Skin epidermis (tissue), 12 donors: Measurements from ENCODE around the gene STK32A.

ENCODE experiments used
- H3K27ac ChIP-seq, 21 experiments: fragments of 200-600 bp; sonication (generic) in 11 of 21; one replicate each; pipeline ENCODE4 v1.5.0; 2020; ENCODE audit warnings: mild to moderate bottlenecking in 3 of 21, inconsistent platforms in 2 of 21, moderate library complexity in 2 of 21
- H3K4me3 ChIP-seq, 7 experiments: fragments of 200-600 bp; sonication (generic) in 2 of 7; one replicate each; pipeline ENCODE4 v1.5.0; 2020; ENCODE audit warnings: inconsistent platforms in 2 of 7, mild to moderate bottlenecking in 2 of 7, moderate library complexity in 1 of 7

The STK32A gene

GRCh38 chr5:147245381-147246165, 10.7 kb downstream of the STK32A start:
- H3K4me3 ChIP-seq, result no peak overlapping the region
- no peak overlapping the region for H3K27ac ChIP-seq

GRCh38 chr5:147248561-147248960, 13.7 kb downstream of the STK32A start:
- H3K27ac ChIP-seq, result no peak overlapping the region
- no peak overlapping the region for H3K4me3 ChIP-seq

DNA sequence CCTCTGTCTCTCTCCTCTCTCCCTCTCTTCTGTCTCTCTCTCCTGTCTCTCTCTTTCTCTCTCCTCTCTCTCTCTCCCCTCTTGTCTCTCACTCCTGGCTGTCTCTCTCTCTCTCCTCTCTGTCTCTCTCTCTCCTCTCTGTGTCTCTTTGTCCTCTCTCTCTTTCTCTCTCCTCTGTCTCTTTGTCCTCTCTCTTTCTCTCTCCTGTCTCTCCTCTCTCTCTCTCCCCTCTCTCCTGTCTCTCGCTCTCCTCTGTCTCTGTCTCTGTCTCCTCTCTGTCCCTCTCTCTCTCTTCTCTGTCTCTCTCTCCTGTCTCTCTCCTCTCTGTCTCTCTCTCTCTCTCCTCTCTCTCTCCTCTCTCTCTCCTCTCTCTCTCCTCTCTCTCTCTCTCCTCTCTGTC, 25.0 kb downstream of the STK32A start:
- Histone ChIP-seq H3K27ac (no peak overlapping the region), H3K4me3 (no peak overlapping the region)

DNA sequence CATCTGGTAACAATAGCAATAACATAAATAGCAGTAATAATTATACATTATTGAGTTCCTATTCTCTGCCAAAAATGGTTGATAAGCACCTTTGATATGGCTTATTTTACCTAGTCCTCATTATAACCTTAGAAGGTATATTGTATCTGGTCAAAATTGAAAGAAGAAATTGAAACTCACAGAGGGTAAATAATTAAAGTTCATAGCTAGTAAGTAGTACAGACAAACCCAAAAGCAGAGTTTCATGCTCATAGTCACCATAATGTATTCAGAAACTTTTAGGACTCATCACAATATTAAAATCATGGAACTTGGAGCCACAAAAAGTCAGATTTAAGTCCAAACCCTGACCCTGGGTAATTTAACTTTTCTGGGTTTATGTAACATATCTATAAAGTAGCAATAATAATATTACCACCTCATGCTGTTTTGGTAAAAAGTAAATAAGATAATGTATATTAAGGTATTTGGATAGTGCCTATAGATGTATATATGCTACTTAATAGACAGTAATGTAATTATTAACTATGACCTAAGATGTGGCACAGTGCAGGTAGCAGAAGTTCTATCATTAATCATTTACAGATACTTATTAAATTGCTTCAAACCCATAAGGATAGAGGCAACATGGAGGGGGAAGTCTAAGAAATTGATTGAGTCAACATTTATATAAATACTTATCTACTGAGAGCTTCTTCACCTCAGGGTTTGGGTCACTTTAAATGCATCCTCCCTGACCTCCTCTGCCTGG, 32.4 kb downstream of the STK32A start:
- no peak overlapping the region for H3K27ac ChIP-seq
- H3K4me3 ChIP-seq, result no peak overlapping the region

DNA sequence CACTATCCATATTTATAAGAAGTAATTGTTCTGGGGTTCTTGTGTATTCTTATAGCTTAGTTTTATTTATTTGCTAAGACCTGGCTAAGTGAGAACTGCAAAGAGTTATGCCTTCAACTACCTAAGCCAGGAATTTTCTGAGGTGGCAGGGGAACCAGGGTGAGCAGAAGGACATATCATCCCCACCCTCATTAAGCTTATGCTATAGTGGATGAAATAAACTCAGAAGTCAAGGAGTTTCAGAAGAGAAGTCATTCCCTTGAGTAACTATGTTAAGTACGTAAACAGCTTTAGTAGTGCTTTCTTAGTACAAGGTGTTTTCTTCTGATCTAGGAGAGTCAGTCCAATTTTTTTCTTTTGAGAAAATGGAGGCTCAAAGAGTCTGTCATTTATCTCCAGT, 41.7 kb downstream of the STK32A start:
- no peak overlapping the region for H3K27ac ChIP-seq
- no peak overlapping the region for H3K4me3 ChIP-seq

DNA sequence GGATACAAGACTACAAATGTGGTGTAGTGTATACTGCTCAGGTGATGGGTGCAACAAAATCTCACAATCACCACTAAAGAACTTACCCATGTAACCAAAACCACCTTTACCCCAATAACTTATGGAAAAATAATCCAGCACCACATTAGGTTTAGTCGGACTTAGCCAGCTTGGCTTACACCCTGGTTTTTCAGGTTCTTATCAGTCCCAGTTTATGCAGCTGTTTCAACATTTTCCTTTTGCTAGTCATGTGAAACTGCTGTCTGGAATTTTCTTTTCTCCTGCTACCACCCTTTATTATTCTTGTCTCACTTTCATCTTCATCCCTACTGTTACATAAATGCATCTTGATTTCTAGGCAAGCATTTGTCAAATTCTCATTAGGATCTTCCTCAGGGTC, 51.5 kb downstream of the STK32A start:
- H3K27ac ChIP-seq, result no peak overlapping the region

GRCh38 chr5:147287110-147287509, 52.3 kb downstream of the STK32A start:
- Histone ChIP-seq H3K27ac (no peak overlapping the region), H3K4me3 (no peak overlapping the region)

More for the DNA sequence above, 51.5 kb downstream of the STK32A start:
- no peak overlapping the region for H3K4me3 ChIP-seq

GRCh38 chr5:147290261-147290660, 55.4 kb downstream of the STK32A start:
- Histone ChIP-seq H3K4me3 (no peak overlapping the region), H3K27ac (no peak overlapping the region)

DNA sequence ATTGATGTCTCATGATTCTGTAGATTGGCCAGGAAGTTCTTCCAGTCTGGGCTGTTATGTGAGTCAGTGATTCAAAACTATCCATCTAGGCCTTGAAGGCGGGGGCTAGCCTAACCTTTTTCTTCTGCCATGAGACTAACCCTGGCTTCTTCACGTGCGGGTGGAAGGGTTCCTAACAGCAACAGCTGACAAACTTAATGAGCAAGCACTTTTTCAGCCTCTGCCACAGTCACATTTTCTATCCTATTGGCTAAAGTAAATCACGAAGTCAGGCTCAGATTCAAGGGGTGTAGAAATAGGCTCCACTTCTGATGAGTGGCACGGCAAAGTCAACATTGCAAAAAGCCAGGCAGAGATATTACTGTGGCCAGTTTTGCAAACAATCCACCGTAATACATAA, 68.4 kb downstream of the STK32A start:
- Histone ChIP-seq H3K27ac (no peak overlapping the region), H3K4me3 (no peak overlapping the region)

GRCh38 chr5:147303976-147304375, 69.2 kb downstream of the STK32A start:
- H3K4me3 ChIP-seq, result no peak overlapping the region
- no peak overlapping the region for H3K27ac ChIP-seq

DNA sequence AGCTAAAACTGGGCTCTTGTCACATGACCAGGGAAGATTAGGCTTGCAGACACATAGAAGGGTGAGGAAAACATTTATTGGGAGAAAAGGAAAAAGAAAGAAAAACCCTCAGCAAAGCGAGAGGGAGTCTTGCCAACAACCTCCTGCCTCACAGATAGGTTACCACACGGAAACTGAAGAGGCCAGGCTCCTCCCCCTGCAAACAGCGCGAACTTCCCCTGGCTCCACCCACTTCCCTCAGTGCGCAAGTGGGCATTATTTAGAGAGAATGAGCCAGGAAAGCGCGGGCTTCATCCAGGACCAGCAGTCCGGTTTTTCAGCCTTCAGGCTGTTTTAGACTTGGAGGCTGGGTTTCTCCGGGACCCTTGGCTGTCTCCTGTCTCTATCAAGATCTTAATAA, 70.3 kb downstream of the STK32A start:
- Histone ChIP-seq H3K27ac (no peak overlapping the region), H3K4me3 (no peak overlapping the region)

GRCh38 chr5:147306351-147306750, 71.5 kb downstream of the STK32A start:
- Histone ChIP-seq H3K4me3 (no peak overlapping the region), H3K27ac (no peak overlapping the region)

GRCh38 chr5:147307170-147307569, 72.3 kb downstream of the STK32A start:
- H3K4me3 ChIP-seq, result no peak overlapping the region

DNA sequence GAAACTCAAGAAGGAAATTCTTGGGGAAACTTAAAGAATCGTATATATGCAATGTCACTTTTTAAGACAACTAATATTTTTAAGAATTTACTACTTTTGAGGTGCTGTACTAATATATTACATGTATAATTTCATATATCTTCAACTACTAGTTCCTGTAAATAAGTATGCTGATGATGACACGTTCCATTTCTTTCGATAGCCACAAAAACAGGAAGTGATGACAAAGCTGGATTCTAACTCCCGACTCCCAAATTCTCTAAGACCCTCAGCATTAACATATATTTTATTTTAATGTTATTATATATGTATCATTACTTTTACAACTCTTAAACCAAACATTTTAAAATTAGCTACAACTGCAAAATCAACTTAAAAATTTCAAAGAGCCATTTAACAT, 74.8 kb downstream of the STK32A start:
- Histone ChIP-seq H3K27ac (peak overlapping the region in 1 of 21 experiments; percentile 17), H3K4me3 (no peak overlapping the region)

More at GRCh38 chr5:147307170-147307569, 72.3 kb downstream of the STK32A start:
- no peak overlapping the region for H3K27ac ChIP-seq

DNA sequence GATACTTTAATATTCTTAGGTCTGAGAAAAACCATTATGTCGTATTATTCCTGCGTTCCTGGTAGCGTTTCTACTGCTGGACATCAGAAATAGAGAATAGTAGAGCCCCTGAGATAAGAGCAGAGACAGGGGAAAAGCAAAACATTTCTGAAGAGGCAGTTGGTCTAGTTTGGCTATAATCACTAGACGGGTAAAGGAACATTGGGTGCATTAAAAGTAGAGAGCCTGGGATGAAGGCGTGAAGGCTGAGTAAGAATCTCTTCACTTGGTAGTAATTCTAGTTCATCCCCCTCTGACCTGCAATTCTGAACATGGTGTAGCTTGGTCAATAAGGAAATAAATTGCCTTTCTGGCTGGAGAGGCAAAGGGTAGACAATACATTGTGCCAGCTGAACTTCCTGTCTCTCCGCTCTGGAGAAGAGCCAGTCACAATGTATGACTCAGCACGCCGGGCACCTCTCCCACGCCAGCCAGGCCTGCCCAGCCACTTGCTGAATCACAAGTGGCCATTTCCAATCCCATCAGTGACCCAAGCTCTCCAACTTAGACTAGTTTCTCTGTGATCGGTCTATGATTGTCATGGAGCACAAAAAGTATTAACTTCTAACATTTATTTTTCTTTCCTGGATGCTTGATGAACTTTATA, 75.4 kb downstream of the STK32A start:
- Histone ChIP-seq H3K4me3 (no peak overlapping the region), H3K27ac (peak overlapping the region in 1 of 21 experiments; percentile 17)

GRCh38 chr5:147317978-147318684, 83.3 kb downstream of the STK32A start:
- H3K4me3 ChIP-seq, result no peak overlapping the region
- no peak overlapping the region for H3K27ac ChIP-seq

- H3K27ac ChIP-seq, result no peak overlapping the region
- H3K4me3 ChIP-seq, result no peak overlapping the region
These were observed 86.7 kb downstream of the STK32A start for GRCh38 chr5:147321569-147321968.

DNA sequence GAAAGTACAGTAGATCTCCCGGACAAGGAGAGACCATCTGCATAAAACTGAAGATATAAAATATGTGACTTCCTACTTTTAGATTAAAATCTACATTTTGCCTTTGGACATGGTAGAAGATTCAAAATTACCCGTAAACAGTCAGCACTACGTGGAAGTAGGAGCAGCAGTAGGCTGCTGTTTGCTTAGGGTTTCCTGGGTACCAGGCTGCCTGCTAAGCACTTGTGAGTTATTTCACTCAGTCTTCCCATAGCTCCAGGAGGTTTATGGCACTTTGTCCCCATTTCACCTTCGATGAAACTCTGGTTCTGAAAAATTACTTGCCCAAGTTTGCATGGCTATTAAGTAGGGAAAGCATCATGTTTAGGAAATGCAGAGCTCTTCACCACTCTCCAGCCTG, 92.6 kb downstream of the STK32A start:
- Histone ChIP-seq H3K27ac (no peak overlapping the region), H3K4me3 (no peak overlapping the region)

DNA sequence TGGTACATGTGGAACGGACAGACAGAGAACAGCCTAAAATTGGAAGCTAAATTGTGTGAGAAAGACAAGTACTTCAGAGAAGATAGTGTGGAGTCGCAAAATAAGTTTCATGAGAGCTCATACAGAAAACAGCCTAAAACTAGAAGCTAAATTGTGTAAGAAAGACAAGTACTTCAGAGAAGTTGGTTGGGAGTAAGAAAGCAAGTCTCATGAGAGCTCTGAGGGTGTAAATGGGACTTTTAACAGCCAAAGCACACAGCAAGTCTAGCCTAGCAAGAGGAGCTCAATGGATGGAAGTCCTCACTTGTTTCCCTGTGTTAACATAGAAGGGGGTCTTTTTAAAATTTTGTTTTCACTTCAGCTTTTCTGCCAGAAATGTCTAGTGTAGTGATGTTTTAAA, 93.1 kb downstream of the STK32A start:
- H3K4me3 ChIP-seq, result no peak overlapping the region
- H3K27ac ChIP-seq, result no peak overlapping the region

DNA sequence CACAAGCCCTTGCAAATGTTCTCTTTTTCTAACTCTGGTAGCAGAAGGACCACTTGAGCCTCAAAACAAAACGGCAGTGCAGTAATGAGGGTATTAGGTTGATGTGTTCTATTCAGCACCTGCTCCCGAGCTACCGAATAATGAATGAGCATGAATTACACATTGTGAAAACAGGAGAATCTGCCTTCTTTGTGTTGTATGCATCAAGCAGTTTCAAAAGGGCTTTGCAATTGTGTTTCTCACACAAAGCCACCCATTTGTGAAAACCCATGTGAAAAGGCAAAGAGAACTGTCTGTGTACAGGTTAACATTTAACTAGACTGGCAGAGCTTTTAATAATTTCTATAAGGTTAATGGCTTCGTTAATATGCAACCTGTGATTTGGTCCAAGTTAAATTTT, 97.8 kb downstream of the STK32A start:
- H3K4me3 ChIP-seq, result no peak overlapping the region
- no peak overlapping the region for H3K27ac ChIP-seq
